HG03280 (cell line): ENCODE measurements around the gene CST6.

Experiments
- ATAC-seq: cut with Tn5 transposase; IDR thresholded peaks from one replicate; pipeline ENCODE4 v1.9.1; 2021; ENCODE audit warnings: mild to moderate bottlenecking, moderate library complexity; ENCODE audit not compliant: unreplicated experiment

CST6 gene

GRCh38 chr11:66011785-66012303 lies at the start of gene CST6:
CST6 (plus strand) TSS chr11:66012008; CDS start chr11:66012045, 37 bp downstream.
- no peak for ATAC-seq

GRCh38 chr11:65962141-65962564 lies 49.7 kb upstream of the CST6 start:
- ATAC-seq = no peak

- ATAC-seq = no peak
These were observed 46.9 kb upstream of the CST6 start for GRCh38 chr11:65964906-65965305.

- ATAC-seq = no peak
These were observed 45.6 kb upstream of the CST6 start for GRCh38 chr11:65965986-65966762.

- ATAC-seq = no peak
These were observed 44.4 kb upstream of the CST6 start for GRCh38 chr11:65967329-65967934.

- ATAC-seq = no peak
These were observed 43.0 kb upstream of the CST6 start for GRCh38 chr11:65968600-65969482.

GRCh38 chr11:65972116-65972515 lies 39.7 kb upstream of the CST6 start:
- ATAC-seq = no peak

GRCh38 chr11:65973439-65974110 lies 38.2 kb upstream of the CST6 start:
- no peak for ATAC-seq

GRCh38 chr11:65975771-65976170 lies 36.0 kb upstream of the CST6 start:
- no peak for ATAC-seq

GRCh38 chr11:65976216-65977176 lies 35.3 kb upstream of the CST6 start:
- ATAC-seq = no peak

- no peak for ATAC-seq
These were observed 34.0 kb upstream of the CST6 start for GRCh38 chr11:65977621-65978390.

- ATAC-seq = no peak
These were observed 33.2 kb upstream of the CST6 start for GRCh38 chr11:65978391-65979238.

- ATAC-seq = no peak
These were observed 32.5 kb upstream of the CST6 start for GRCh38 chr11:65979261-65979759.

- ATAC-seq = no peak
These were observed 30.6 kb upstream of the CST6 start for GRCh38 chr11:65981101-65981740.

GRCh38 chr11:65981972-65982823 lies 29.6 kb upstream of the CST6 start:
- ATAC-seq = no peak

- ATAC-seq = no peak
These were observed 28.8 kb upstream of the CST6 start for GRCh38 chr11:65982824-65983588.
